DOHH2 (cell line): ENCODE measurements around the gene LRRC7.

Source experiments
- H3F3A ChIP-seq: fragments of 200-600 bp; sonication (generic), shearing (Covaris generic); 2 replicates; pipeline ENCODE4 v1.6.0; 2016; ENCODE audit warnings: antibody characterized with exemption, mild to moderate bottlenecking; ENCODE audit not compliant: control insufficient read depth, insufficient read depth
- H3K27ac ChIP-seq: fragments of 200-600 bp; sonication (generic); 2 replicates; pipeline ENCODE4 v1.5.1; 2014; ENCODE audit warnings: low read depth, mild to moderate bottlenecking, low read length, moderate library complexity
- H3K27me3 ChIP-seq: fragments of 200-600 bp; sonication (generic); 2 replicates; pipeline ENCODE4 v1.6.1; 2014; ENCODE audit warnings: mild to moderate bottlenecking, low read length, mixed read lengths; ENCODE audit not compliant: control insufficient read depth
- H3K36me3 ChIP-seq: fragments of 200-600 bp; sonication (generic); 2 replicates; pipeline ENCODE4 v1.6.1; 2014; ENCODE audit warnings: mild to moderate bottlenecking, low read length, moderate library complexity, mixed read lengths; ENCODE audit not compliant: control insufficient read depth
- H3K4me1 ChIP-seq: fragments of 200-600 bp; sonication (generic); 2 replicates; pipeline ENCODE4 v1.6.1; 2014; ENCODE audit warnings: mild to moderate bottlenecking, low read length, mixed read lengths; ENCODE audit not compliant: control insufficient read depth
- H3K4me2 ChIP-seq: fragments of 200-600 bp; sonication (generic); 2 replicates; pipeline ENCODE4 v1.6.0; 2014; ENCODE audit warnings: mild to moderate bottlenecking, low read length, moderate library complexity
- H3K4me3 ChIP-seq: fragments of 200-600 bp; sonication (generic); 2 replicates; pipeline ENCODE4 v1.5.1; 2014; ENCODE audit warnings: mild to moderate bottlenecking, low read length, mixed read lengths
- H3K79me2 ChIP-seq: fragments of 200-600 bp; sonication (generic); 2 replicates; pipeline ENCODE4 v1.6.1; 2014; ENCODE audit warnings: mild to moderate bottlenecking, low read length, mixed read lengths; ENCODE audit not compliant: control insufficient read depth
- H3K9me2 ChIP-seq: fragments of 200-600 bp; sonication (generic); replicated peaks from 2 replicates; pipeline ENCODE4 v1.6.1; 2014; ENCODE audit warnings: mild to moderate bottlenecking, low read length, mixed read lengths; ENCODE audit not compliant: control insufficient read depth
- H3K9me3 ChIP-seq: fragments of 200-600 bp; sonication (generic); 2 replicates; pipeline ENCODE4 v1.6.1; 2014; ENCODE audit warnings: antibody characterized with exemption, low read length, mixed read lengths; ENCODE audit not compliant: control insufficient read depth, insufficient read depth
- H4K20me1 ChIP-seq: fragments of 200-600 bp; sonication (generic); 2 replicates; pipeline ENCODE4 v1.6.0; 2014; ENCODE audit warnings: low read depth, mild to moderate bottlenecking, antibody characterized with exemption, low read length, moderate library complexity; ENCODE audit not compliant: control insufficient read depth, insufficient read depth
- CTCF ChIP-seq: fragments of 200-600 bp; sonication (generic); IDR thresholded peaks from one replicate; pipeline ENCODE4 v1.5.1; 2014; ENCODE audit warnings: antibody characterized with exemption, mild to moderate bottlenecking, low read depth, low read length; ENCODE audit not compliant: poor library complexity, severe bottlenecking
- EZH2phosphoT487 ChIP-seq: fragments of 200-600 bp; sonication (generic); IDR thresholded peaks from 2 replicates; pipeline ENCODE4 v1.6.1; 2017; ENCODE audit warnings: borderline replicate concordance, mild to moderate bottlenecking, antibody characterized with exemption, low read length, moderate library complexity, mixed read lengths

The LRRC7 gene

GRCh38 chr1:69967245-69967766 lies 399.6 kb downstream of the LRRC7 start:
- H3K36me3 ChIP-seq = no peaks in the 10 kb centered on the region
- H3K9me3 ChIP-seq = no peaks in the 10 kb centered on the region
- H3K4me3 ChIP-seq = no peak overlapping the region
- H4K20me1 ChIP-seq = no peaks in the 10 kb centered on the region
- no peak overlapping the region for H3K4me2 ChIP-seq
- H3K9me2 ChIP-seq = no peaks in the 10 kb centered on the region
- H3K4me1 ChIP-seq = no peaks in the 10 kb centered on the region
- no peaks in the 10 kb centered on the region for H3K79me2 ChIP-seq
- H3F3A ChIP-seq = no peaks in the 10 kb centered on the region
- H3K27ac ChIP-seq = no peak overlapping the region
- H3K27me3 ChIP-seq = no peaks in the 10 kb centered on the region
- TF ChIP-seq EZH2phosphoT487 (no peak), CTCF (no peak)

GRCh38 chr1:69976896-69977295 lies 409.2 kb downstream of the LRRC7 start:
- Histone ChIP-seq H3K36me3 (no peaks in the 10 kb centered on the region), H3K9me2 (no peaks in the 10 kb centered on the region), H3K4me1 (no peaks in the 10 kb centered on the region), H3K27me3 (no peaks in the 10 kb centered on the region), H3K27ac (no peak overlapping the region), H3K79me2 (no peaks in the 10 kb centered on the region), H3K9me3 (no peaks in the 10 kb centered on the region), H3F3A (no peaks in the 10 kb centered on the region), H4K20me1 (no peaks in the 10 kb centered on the region), H3K4me3 (no peak overlapping the region), H3K4me2 (no peak overlapping the region)
- TF ChIP-seq EZH2phosphoT487 (no peak), CTCF (no peak)

GRCh38 chr1:69982992-69983391 lies 415.3 kb downstream of the LRRC7 start:
- H3K9me3 ChIP-seq = no peaks in the 10 kb centered on the region
- TF ChIP-seq EZH2phosphoT487 (no peak), CTCF (no peak)
- no peak overlapping the region for H3K27ac ChIP-seq

More at GRCh38 chr1:69982992-69983391, 415.3 kb downstream of the LRRC7 start:
- H3K36me3 ChIP-seq = no peaks in the 10 kb centered on the region
- H4K20me1 ChIP-seq = no peaks in the 10 kb centered on the region
- no peaks in the 10 kb centered on the region for H3K9me2 ChIP-seq
- no peak overlapping the region for H3K4me3 ChIP-seq
- H3K4me2 ChIP-seq = no peak overlapping the region
- H3K79me2 ChIP-seq = no peaks in the 10 kb centered on the region
- no peaks in the 10 kb centered on the region for H3K4me1 ChIP-seq
- H3F3A ChIP-seq = no peaks in the 10 kb centered on the region
- H3K27me3 ChIP-seq = no peaks in the 10 kb centered on the region
